ENCODE results near the gene PUS10.
"Not testable (repeated sequence)": the region's sequence is repeated elsewhere in the genome, so short reads cannot be mapped to it uniquely, and the experiment has no call there.

PUS10 gene

GRCh38 chr2:61009355-61009754 is 8.7 kb downstream of the PUS10 start:
- DNase-seq, result no peak

- DNase-seq, result no peak
Measured at GRCh38 chr2:61006486-61007105, 11.5 kb downstream of the PUS10 start.

- no peak for DNase-seq
Measured at GRCh38 chr2:61005736-61006135, 12.3 kb downstream of the PUS10 start.

- peak; percentile 33 for DNase-seq
Measured at GRCh38 chr2:60998628-60999545, 19.2 kb downstream of the PUS10 start.

GRCh38 chr2:60994131-60994530 is 23.9 kb downstream of the PUS10 start:
- no peak for DNase-seq

- no peak for DNase-seq
Measured at GRCh38 chr2:60992985-60993392, 25.1 kb downstream of the PUS10 start.

- DNase-seq, result no peak
Measured at GRCh38 chr2:60991644-60992043, 26.4 kb downstream of the PUS10 start.

- DNase-seq, result no peak
Measured at GRCh38 chr2:60989259-60989658, 28.8 kb downstream of the PUS10 start.

GRCh38 chr2:60987656-60988055 is 30.4 kb downstream of the PUS10 start:
- not testable (repeated sequence) for DNase-seq

GRCh38 chr2:60987041-60987440 is 31.0 kb downstream of the PUS10 start:
- no peak for DNase-seq

GRCh38 chr2:60984720-60985119 is 33.3 kb downstream of the PUS10 start:
- DNase-seq, result no peak

GRCh38 chr2:60982066-60982465 is 36.0 kb downstream of the PUS10 start:
- DNase-seq, result not testable (repeated sequence)

GRCh38 chr2:60980071-60980815 is 37.8 kb downstream of the PUS10 start:
- no peak for DNase-seq

GRCh38 chr2:60979231-60979630 is 38.8 kb downstream of the PUS10 start:
- no peak for DNase-seq

GRCh38 chr2:60977562-60977895 is 40.5 kb downstream of the PUS10 start:
- DNase-seq, result no peak

GRCh38 chr2:60976875-60977561 is 41.0 kb downstream of the PUS10 start:
- DNase-seq, result no peak

GRCh38 chr2:60976256-60976850 is 41.7 kb downstream of the PUS10 start:
- no peak for DNase-seq

- DNase-seq, result no peak
Measured at GRCh38 chr2:60974652-60975051, 43.4 kb downstream of the PUS10 start.

GRCh38 chr2:60973705-60974104 is 44.4 kb downstream of the PUS10 start:
- no peak for DNase-seq

GRCh38 chr2:60972889-60973656 is 45.0 kb downstream of the PUS10 start:
- no peak for DNase-seq

GRCh38 chr2:60966507-60967405 is 51.3 kb downstream of the PUS10 start:
- DNase-seq, result no peak

Data from NCI-H1092 treated with DMSO at 0.1 percent for 48 hours (cell line).